Activated naive CD4-positive, alpha-beta T cell treated with anti-CD3 and anti-CD28 coated beads, Interleukin-2, amount 50 U/mL, for 24 hours (primary cell): Measurements from ENCODE around the gene GFPT1.
"Not testable (repeated sequence)": the region's sequence is repeated elsewhere in the genome, so short reads cannot be mapped to it uniquely, and the experiment has no call there.

Experiments
- H3K27ac Mint-ChIP-seq: one replicate; pipeline ENCODE4 v1.8.0; 2021; ENCODE audit warnings: mild to moderate bottlenecking, mixed read lengths
- H3K27me3 Mint-ChIP-seq: one replicate; pipeline ENCODE4 v1.8.0; 2021; ENCODE audit warnings: mixed read lengths
- H3K36me3 Mint-ChIP-seq: one replicate; pipeline ENCODE4 v1.8.0; 2021; ENCODE audit warnings: mixed read lengths
- H3K4me1 Mint-ChIP-seq: one replicate; pipeline ENCODE4 v1.8.0; 2021; ENCODE audit warnings: mixed read lengths
- H3K4me3 Mint-ChIP-seq: one replicate; pipeline ENCODE4 v1.8.0; 2021; ENCODE audit warnings: mild to moderate bottlenecking, mixed read lengths
- H3K9me3 Mint-ChIP-seq: one replicate; pipeline ENCODE4 v1.8.0; 2021; ENCODE audit warnings: mixed read lengths

Gene GFPT1

GRCh38 chr2:69386789-69387734, at the start of gene GFPT1:
Gene GFPT1 (minus strand): TSS chr2:69387227. CDS start chr2:69387071, 156 bp downstream.
- Mint-ChIP-seq H3K27me3 (no peaks in the 10 kb centered on the region), H3K36me3 (peaks cover 2% of the 10 kb centered on the region), H3K9me3 (no peaks in the 10 kb centered on the region), H3K4me1 (peaks cover 46% of the 10 kb centered on the region), H3K27ac (peak within 1 kb of the TSS; percentile 83), H3K4me3 (peak within 1 kb of the TSS; percentile 88)

DNA sequence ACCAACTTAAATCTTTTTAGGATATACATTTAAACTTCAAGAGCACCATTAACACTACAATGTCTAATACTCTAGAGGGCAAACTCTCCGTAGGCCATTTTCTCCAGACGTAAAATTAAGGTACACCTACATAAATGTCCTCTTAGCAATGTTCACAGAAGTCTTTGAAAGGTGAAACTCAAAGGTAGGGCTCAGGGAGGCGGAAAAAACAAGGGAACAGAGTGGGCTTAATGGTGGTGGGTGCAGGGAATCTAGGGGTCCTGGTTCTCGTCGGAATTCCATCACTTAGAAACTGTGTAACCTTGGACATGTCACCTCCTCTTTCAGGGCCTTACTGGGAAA, 49.5 kb upstream of the GFPT1 start:
- peak overlapping the region; percentile 96 for H3K27ac Mint-ChIP-seq
- peaks cover 41% of the 10 kb centered on the region for H3K4me1 Mint-ChIP-seq
- H3K36me3 Mint-ChIP-seq, result peaks cover 8% of the 10 kb centered on the region
- peak overlapping the region; percentile 88 for H3K4me3 Mint-ChIP-seq
- no peaks in the 10 kb centered on the region for H3K9me3 Mint-ChIP-seq
- no peaks in the 10 kb centered on the region for H3K27me3 Mint-ChIP-seq

- peaks cover 9% of the 10 kb centered on the region for H3K36me3 Mint-ChIP-seq
- H3K27ac Mint-ChIP-seq, result no peak overlapping the region
- H3K4me1 Mint-ChIP-seq, result peaks cover 41% of the 10 kb centered on the region
- H3K9me3 Mint-ChIP-seq, result no peaks in the 10 kb centered on the region
- H3K4me3 Mint-ChIP-seq, result peak overlapping the region; percentile 64
- H3K27me3 Mint-ChIP-seq, result no peaks in the 10 kb centered on the region
These were observed 47.7 kb upstream of the GFPT1 start for GRCh38 chr2:69434753-69435152.

DNA sequence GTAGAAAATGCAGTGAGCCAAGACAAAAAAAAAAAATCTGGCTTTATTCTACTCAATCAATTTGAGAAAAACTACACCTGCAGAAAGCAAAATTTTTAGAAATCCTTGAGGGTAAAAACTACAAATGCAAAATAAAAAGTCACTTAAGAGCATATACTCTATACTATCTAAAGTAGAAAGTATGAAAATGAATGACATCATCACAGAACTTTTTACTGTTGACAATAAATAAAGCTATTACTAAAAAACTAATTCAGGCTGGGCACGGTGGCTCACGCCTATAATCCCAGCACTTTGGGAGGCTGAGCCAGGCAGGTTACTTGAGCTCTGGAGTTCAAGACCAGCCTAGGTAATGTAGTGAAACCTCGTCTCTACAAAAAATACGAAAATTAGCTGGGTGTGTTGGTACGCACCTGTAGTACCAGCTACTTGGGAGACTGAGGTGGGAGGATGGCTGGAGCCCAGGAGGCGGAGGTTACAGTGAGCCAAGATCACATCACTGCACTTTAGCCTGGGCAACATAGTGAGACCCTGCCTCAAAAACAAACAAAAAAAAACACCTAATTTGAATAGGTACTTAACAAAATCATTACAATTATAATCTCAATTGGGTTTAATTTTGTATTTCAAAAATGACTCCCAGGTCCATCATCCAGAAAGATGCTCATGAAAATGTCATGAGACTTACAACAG, 42.6 kb upstream of the GFPT1 start:
- Mint-ChIP-seq H3K9me3 (no peaks in the 10 kb centered on the region), H3K36me3 (peaks cover 7% of the 10 kb centered on the region), H3K27ac (no peak overlapping the region), H3K4me3 (no peak overlapping the region), H3K4me1 (peaks cover 13% of the 10 kb centered on the region), H3K27me3 (no peaks in the 10 kb centered on the region)

GRCh38 chr2:69428981-69429380, 42.0 kb upstream of the GFPT1 start:
- Mint-ChIP-seq H3K9me3 (no peaks in the 10 kb centered on the region), H3K36me3 (peaks cover 5% of the 10 kb centered on the region), H3K27me3 (no peaks in the 10 kb centered on the region), H3K4me3 (no peak overlapping the region), H3K27ac (peak overlapping the region; percentile 59), H3K4me1 (peaks cover 8% of the 10 kb centered on the region)

DNA sequence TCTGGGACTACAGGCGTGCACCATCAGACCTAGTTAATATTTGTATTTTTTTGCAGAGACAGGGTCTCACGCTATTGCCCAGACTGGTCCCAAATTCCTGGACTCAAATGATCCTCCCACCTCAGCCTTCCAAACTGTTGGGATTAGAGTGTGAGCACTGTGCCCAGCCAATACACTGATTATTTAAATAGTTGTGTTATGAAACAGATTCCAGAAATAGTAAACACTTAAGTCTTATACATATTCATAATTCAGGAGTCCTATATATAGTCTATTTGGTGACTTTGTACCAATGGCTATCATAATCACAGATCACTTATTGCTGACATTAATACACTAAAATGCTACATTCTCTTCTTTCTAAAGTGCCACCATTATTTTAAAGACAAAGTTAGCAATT, 37.4 kb upstream of the GFPT1 start:
- Mint-ChIP-seq H3K4me3 (no peak overlapping the region), H3K27ac (no peak overlapping the region), H3K36me3 (peaks cover 9% of the 10 kb centered on the region), H3K9me3 (no peaks in the 10 kb centered on the region), H3K27me3 (no peaks in the 10 kb centered on the region), H3K4me1 (peaks cover 3% of the 10 kb centered on the region)

- Mint-ChIP-seq H3K27me3 (no peaks in the 10 kb centered on the region), H3K4me1 (peaks cover 3% of the 10 kb centered on the region), H3K36me3 (peaks cover 9% of the 10 kb centered on the region), H3K4me3 (no peak overlapping the region), H3K9me3 (no peaks in the 10 kb centered on the region), H3K27ac (peak overlapping the region; percentile 35)
These were observed 35.2 kb upstream of the GFPT1 start for GRCh38 chr2:69422198-69422597.

GRCh38 chr2:69419111-69419510, 32.1 kb upstream of the GFPT1 start:
- not testable (repeated sequence) for H3K4me1 Mint-ChIP-seq, H3K4me3 Mint-ChIP-seq, H3K27ac Mint-ChIP-seq, H3K9me3 Mint-ChIP-seq, H3K27me3 Mint-ChIP-seq
- peaks cover 13% of the 10 kb centered on the region for H3K36me3 Mint-ChIP-seq

GRCh38 chr2:69416147-69416546, 29.1 kb upstream of the GFPT1 start:
- Mint-ChIP-seq H3K36me3 (peaks cover 13% of the 10 kb centered on the region), H3K4me1 (no peaks in the 10 kb centered on the region), H3K4me3 (no peak overlapping the region), H3K9me3 (no peaks in the 10 kb centered on the region), H3K27me3 (no peaks in the 10 kb centered on the region), H3K27ac (no peak overlapping the region)

- Mint-ChIP-seq H3K27me3 (no peaks in the 10 kb centered on the region), H3K9me3 (no peaks in the 10 kb centered on the region), H3K27ac (no peak overlapping the region), H3K4me3 (no peak overlapping the region), H3K4me1 (no peaks in the 10 kb centered on the region), H3K36me3 (peaks cover 5% of the 10 kb centered on the region)
These were observed 24.1 kb upstream of the GFPT1 start for GRCh38 chr2:69411120-69411519.

- no peak overlapping the region for H3K27ac Mint-ChIP-seq
- no peak overlapping the region for H3K4me3 Mint-ChIP-seq
- no peaks in the 10 kb centered on the region for H3K27me3 Mint-ChIP-seq
- no peaks in the 10 kb centered on the region for H3K9me3 Mint-ChIP-seq
- peaks cover 23% of the 10 kb centered on the region for H3K36me3 Mint-ChIP-seq
- H3K4me1 Mint-ChIP-seq, result no peaks in the 10 kb centered on the region
These were observed 18.3 kb upstream of the GFPT1 start for GRCh38 chr2:69405306-69405705.

- H3K9me3 Mint-ChIP-seq, result no peaks in the 10 kb centered on the region
These were observed 13.1 kb upstream of the GFPT1 start for GRCh38 chr2:69400121-69400520.

DNA sequence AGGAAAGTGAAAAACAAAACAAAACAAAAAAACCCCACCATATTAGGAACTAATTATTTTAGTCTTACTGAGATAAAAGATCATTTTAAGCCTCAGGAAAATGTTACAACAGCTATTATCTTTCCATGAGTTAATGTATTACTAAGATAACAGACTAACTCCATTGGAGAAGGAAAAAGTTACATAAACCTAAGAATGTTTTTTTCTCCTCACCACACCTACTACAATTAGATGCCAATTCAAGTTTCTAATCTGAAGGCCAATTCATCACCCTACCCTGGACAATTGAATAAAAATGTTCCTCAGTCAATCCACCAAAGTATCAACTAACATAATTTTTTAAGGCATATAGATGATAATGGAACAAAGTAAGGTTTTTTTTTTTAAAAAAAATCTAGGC, 10.2 kb upstream of the GFPT1 start:
- Mint-ChIP-seq H3K4me3 (no peak overlapping the region), H3K36me3 (peaks cover 14% of the 10 kb centered on the region), H3K9me3 (no peaks in the 10 kb centered on the region), H3K4me1 (no peaks in the 10 kb centered on the region), H3K27me3 (no peaks in the 10 kb centered on the region), H3K27ac (no peak overlapping the region)

More at GRCh38 chr2:69400121-69400520, 13.1 kb upstream of the GFPT1 start:
- H3K27ac Mint-ChIP-seq, result no peak overlapping the region
- no peaks in the 10 kb centered on the region for H3K27me3 Mint-ChIP-seq
- H3K4me1 Mint-ChIP-seq, result no peaks in the 10 kb centered on the region
- H3K4me3 Mint-ChIP-seq, result no peak overlapping the region
- H3K36me3 Mint-ChIP-seq, result peaks cover 16% of the 10 kb centered on the region

- H3K4me3 Mint-ChIP-seq, result no peak overlapping the region
- H3K9me3 Mint-ChIP-seq, result no peaks in the 10 kb centered on the region
- no peak overlapping the region for H3K27ac Mint-ChIP-seq
These were observed 8.8 kb upstream of the GFPT1 start for GRCh38 chr2:69395866-69396265.

DNA sequence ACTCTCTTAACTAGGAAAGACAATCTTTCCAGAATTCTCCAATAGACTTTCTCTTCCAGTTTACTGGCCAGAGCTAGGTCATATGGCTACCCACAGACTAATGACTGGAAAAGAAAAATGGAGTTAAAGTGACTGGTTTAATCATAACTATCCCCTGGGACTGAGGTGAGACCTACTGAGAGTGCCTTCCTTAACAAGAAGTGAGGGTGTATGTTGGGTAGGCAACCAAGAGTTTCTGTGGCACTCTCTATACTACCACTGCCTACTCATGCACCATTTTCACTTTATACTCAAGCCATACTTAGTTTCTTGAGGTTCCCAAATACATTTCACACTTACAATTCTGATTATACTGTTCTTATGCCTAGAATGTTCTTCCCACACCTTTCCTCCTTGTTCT, 6.9 kb upstream of the GFPT1 start:
- no peaks in the 10 kb centered on the region for H3K9me3 Mint-ChIP-seq
- H3K4me1 Mint-ChIP-seq, result no peaks in the 10 kb centered on the region
- no peak overlapping the region for H3K27ac Mint-ChIP-seq
- no peak overlapping the region for H3K4me3 Mint-ChIP-seq
- peaks cover 10% of the 10 kb centered on the region for H3K36me3 Mint-ChIP-seq
- no peaks in the 10 kb centered on the region for H3K27me3 Mint-ChIP-seq

More at GRCh38 chr2:69395866-69396265, 8.8 kb upstream of the GFPT1 start:
- H3K27me3 Mint-ChIP-seq, result no peaks in the 10 kb centered on the region
- H3K4me1 Mint-ChIP-seq, result no peaks in the 10 kb centered on the region
- H3K36me3 Mint-ChIP-seq, result peaks cover 12% of the 10 kb centered on the region

DNA sequence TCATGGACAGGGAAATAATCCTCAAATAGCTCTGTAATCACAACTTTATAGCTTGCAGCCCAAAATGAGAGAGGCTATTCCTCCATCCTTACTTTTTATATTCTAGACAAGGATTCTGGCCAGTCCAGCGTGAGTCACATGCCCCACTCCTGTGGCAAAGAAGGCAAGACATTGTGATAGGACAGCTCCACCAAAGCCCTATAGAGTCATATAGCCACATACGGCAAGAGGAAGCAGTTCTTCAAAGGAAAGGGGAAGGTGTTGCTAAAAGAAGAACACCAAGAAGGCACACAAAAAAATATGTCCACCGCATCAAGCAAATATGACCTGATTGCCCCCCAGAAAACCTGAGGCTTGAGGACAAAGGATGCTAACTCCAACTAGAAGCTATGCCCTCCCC, 3.4 kb upstream of the GFPT1 start:
- H3K27ac Mint-ChIP-seq, result no peak overlapping the region
- H3K4me1 Mint-ChIP-seq, result peaks cover 22% of the 10 kb centered on the region
- H3K4me3 Mint-ChIP-seq, result no peak overlapping the region
- H3K9me3 Mint-ChIP-seq, result no peaks in the 10 kb centered on the region
- H3K36me3 Mint-ChIP-seq, result peaks cover 10% of the 10 kb centered on the region
- H3K27me3 Mint-ChIP-seq, result no peaks in the 10 kb centered on the region
